Measurements from ENCODE around the gene BCAS4.

Gene BCAS4

GRCh38 chr20:50857348-50857747 is 62.5 kb downstream of the BCAS4 start:
- no peak for DNase-seq

GRCh38 chr20:50858525-50858924 is 63.7 kb downstream of the BCAS4 start:
- no peak for DNase-seq

GRCh38 chr20:50859161-50859560 is 64.3 kb downstream of the BCAS4 start:
- DNase-seq = no peak

GRCh38 chr20:50861012-50861411 is 66.2 kb downstream of the BCAS4 start:
- no peak for DNase-seq

- DNase-seq = no peak
Observed at GRCh38 chr20:50862546-50862945, 67.7 kb downstream of the BCAS4 start.

GRCh38 chr20:50865114-50865513 is 70.3 kb downstream of the BCAS4 start:
- no peak for DNase-seq

GRCh38 chr20:50865591-50865990 is 70.7 kb downstream of the BCAS4 start:
- DNase-seq = no peak

- no peak for DNase-seq
Observed at GRCh38 chr20:50866036-50866685, 71.3 kb downstream of the BCAS4 start.

GRCh38 chr20:50866831-50867230 is 72.0 kb downstream of the BCAS4 start:
- DNase-seq = no peak

- no peak for DNase-seq
Observed at GRCh38 chr20:50867805-50868204, 72.9 kb downstream of the BCAS4 start.

- DNase-seq = no peak
Observed at GRCh38 chr20:50868509-50869495, 73.9 kb downstream of the BCAS4 start.

- DNase-seq = peak; percentile 88
Observed at GRCh38 chr20:50870561-50871161, 75.8 kb downstream of the BCAS4 start.

- DNase-seq = no peak
Observed at GRCh38 chr20:50872560-50873425, 77.9 kb downstream of the BCAS4 start.

- DNase-seq = no peak
Observed at GRCh38 chr20:50873585-50873984, 78.7 kb downstream of the BCAS4 start.

GRCh38 chr20:50874111-50874757 is 79.4 kb downstream of the BCAS4 start:
- DNase-seq = no peak

GRCh38 chr20:50874758-50875665 is 80.2 kb downstream of the BCAS4 start:
- DNase-seq = no peak

GRCh38 chr20:50876063-50876685 is 81.3 kb downstream of the BCAS4 start:
- DNase-seq = no peak

- no peak for DNase-seq
Observed at GRCh38 chr20:50876816-50877215, 82.0 kb downstream of the BCAS4 start.

GRCh38 chr20:50877232-50877743 is 82.4 kb downstream of the BCAS4 start:
- DNase-seq = no peak

Measured in fibroblast of upper back skin (primary cell).